Endothelial cell of umbilical vein (primary cell): ENCODE measurements around the gene IL20. TPM values are rescaled to one million over a fixed set of nuclear protein-coding genes. Genes with fewer than 3 reads are reported as not detected.

Experiments
- BruUV-seq: library from RNA; stranded (reverse); fragments of 400-500 nt; replicated peaks from 2 replicates; lab custom pipeline; 2021; lab: Mats Ljungman, UMichigan
- CTCF ChIA-PET: fragments of 300-600, 350-600 bp; sonication (Branson Sonifier 250); formaldehyde crosslinking; loops from one replicate; lab custom pipeline; 2021; ENCODE audit warnings: antibody characterized with exemption, inconsistent platforms; lab: Charles Lee
- POLR2A ChIA-PET: fragments of 300-600, 350-600 bp; sonication (Branson Sonifier 250); formaldehyde crosslinking; loops from one replicate; lab custom pipeline; 2021; ENCODE audit warnings: antibody characterized with exemption, inconsistent platforms; lab: Charles Lee
- DNase-seq: peaks from one replicate; pipeline ENCODE4 v3.0.0-alpha.2; 2011; ENCODE audit warnings: low read depth, low spot score
- FAIRE-seq: peaks from 2 replicates; lab custom pipeline; 2011; peaks lifted over from hg19 to GRCh38; lab: Jason Lieb, UNC
- H2AFZ ChIP-seq: 2 replicates; pipeline ENCODE4 v1.6.0; 2012; ENCODE audit warnings: low read depth, low read length, control low read depth, inconsistent platforms
- H3K27ac ChIP-seq: 2 replicates; pipeline ENCODE4 v1.5.1; 2011; ENCODE audit warnings: low read depth, mild to moderate bottlenecking, control low read depth, low read length, moderate library complexity; ENCODE audit not compliant: insufficient read depth
- H3K27me3 ChIP-seq, 2 experiments: 2 replicates each; pipeline versions ENCODE4 v1.6.0 to v1.6.1; 2011; ENCODE audit warnings: low read length in 2 of 2, mixed read lengths in 1 of 2; ENCODE audit not compliant: control insufficient read depth in 2 of 2, insufficient read depth in 2 of 2
- H3K36me3 ChIP-seq, 2 experiments: 2 replicates in 1 of 2; 3 replicates in 1 of 2; pipeline ENCODE4 v1.5.1; 2011; ENCODE audit warnings: low read length in 2 of 2, mild to moderate bottlenecking in 1 of 2, moderate library complexity in 1 of 2; ENCODE audit not compliant: control insufficient read depth in 2 of 2, insufficient read depth in 2 of 2; ENCODE audit errors: extremely low read depth in 1 of 2
- H3K4me1 ChIP-seq: 3 replicates; pipeline ENCODE4 v1.5.1; 2011; ENCODE audit warnings: mild to moderate bottlenecking, low read length; ENCODE audit not compliant: control insufficient read depth, insufficient read depth; ENCODE audit errors: extremely low read depth
- H3K4me2 ChIP-seq: 2 replicates; pipeline ENCODE4 v1.6.1; 2011; ENCODE audit warnings: low read length, control low read depth, mixed read lengths; ENCODE audit not compliant: insufficient read depth
- H3K4me3 ChIP-seq, 3 experiments: fragments of 200-600 bp in 1 of 3; sonication (generic), shearing (Covaris generic) in 1 of 3; replicated peaks in 1 of 3; 2 replicates each; pipeline ENCODE4 v1.5.1; 2011 to 2016; ENCODE audit warnings: control low read depth in 3 of 3, low read length in 3 of 3, mild to moderate bottlenecking in 2 of 3, inconsistent platforms in 1 of 3, low read depth in 1 of 3, moderate library complexity in 1 of 3; ENCODE audit not compliant: insufficient read depth in 1 of 3
- H3K79me2 ChIP-seq: 2 replicates; pipeline ENCODE4 v1.6.0; 2012; ENCODE audit warnings: low read length, inconsistent platforms; ENCODE audit not compliant: control insufficient read depth, insufficient read depth
- H3K9ac ChIP-seq: replicated peaks from 2 replicates; pipeline ENCODE3; 2011; ENCODE audit warnings: low read length, control low read depth; ENCODE audit not compliant: insufficient read depth; ENCODE audit errors: extremely low read depth
- H3K9me1 ChIP-seq: replicated peaks from 3 replicates; pipeline ENCODE4 v1.6.0; 2011; ENCODE audit warnings: mild to moderate bottlenecking, low read length; ENCODE audit not compliant: control insufficient read depth, insufficient read depth; ENCODE audit errors: extremely low read depth
- H3K9me3 ChIP-seq: replicated peaks from 2 replicates; pipeline ENCODE4 v1.5.1; 2012; ENCODE audit warnings: low read length, inconsistent platforms; ENCODE audit not compliant: control insufficient read depth, insufficient read depth
- H4K20me1 ChIP-seq: replicated peaks from 2 replicates; pipeline ENCODE3; 2011; ENCODE audit warnings: mild to moderate bottlenecking, low read length; ENCODE audit not compliant: control insufficient read depth, insufficient read depth; ENCODE audit errors: extremely low read depth
- CTCF ChIP-seq, 2 donors: IDR thresholded peaks; 1 replicate in 1 of 2; 2 replicates in 1 of 2; pipeline ENCODE4 v1.5.1; 2011; ENCODE audit warnings: low read length in 2 of 2, mild to moderate bottlenecking in 2 of 2, moderate library complexity in 2 of 2, control low read depth in 1 of 2, inconsistent platforms in 1 of 2, low read depth in 1 of 2; ENCODE audit not compliant: insufficient read depth in 1 of 2; ENCODE audit errors: extremely low read depth in 1 of 2
- EZH2 ChIP-seq: IDR thresholded peaks from 2 replicates; pipeline ENCODE4 v1.6.1; 2012; ENCODE audit warnings: borderline replicate concordance, low read depth, mild to moderate bottlenecking, moderate library complexity, low read length, inconsistent platforms; ENCODE audit not compliant: severe bottlenecking
- FOS ChIP-seq: IDR thresholded peaks from 2 replicates; pipeline ENCODE4 v1.6.1; 2011; ENCODE audit warnings: mild to moderate bottlenecking, low read length, moderate library complexity, borderline replicate concordance; ENCODE audit not compliant: insufficient read depth
- GATA2 ChIP-seq: IDR thresholded peaks from 2 replicates; pipeline ENCODE4 v1.7.0; 2011; ENCODE audit warnings: low read depth, mild to moderate bottlenecking, moderate library complexity, mixed read lengths, low read length; ENCODE audit not compliant: insufficient read length, insufficient read depth
- JUN ChIP-seq: IDR thresholded peaks from 2 replicates; pipeline ENCODE4 v1.6.1; 2011; ENCODE audit warnings: borderline replicate concordance, low read depth; ENCODE audit not compliant: insufficient read length, insufficient read depth
- MAX ChIP-seq: IDR thresholded peaks from 2 replicates; pipeline ENCODE4 v1.6.1; 2011; ENCODE audit not compliant: insufficient read depth, insufficient read length
- MYC ChIP-seq: IDR thresholded peaks from one replicate; pipeline ENCODE4 v1.6.1; 2011; ENCODE audit warnings: mild to moderate bottlenecking, low read depth, low read length
- POLR2A ChIP-seq: IDR thresholded peaks from 2 replicates; pipeline ENCODE4 v1.6.1; 2012; ENCODE audit warnings: low read depth, mild to moderate bottlenecking, control low read depth, low read length
- POLR2AphosphoS5 ChIP-seq: IDR thresholded peaks from 2 replicates; pipeline ENCODE4 v1.6.1; 2012; ENCODE audit warnings: low read depth, mild to moderate bottlenecking, control low read depth, low read length, moderate library complexity; ENCODE audit not compliant: insufficient read depth
- dilution Hi-C: fragments of 300-500 bp; cut with MboI; formaldehyde crosslinking; loops from one replicate; pipeline ENCODE4 v1.15.0; 2019; ENCODE audit warnings: low sequenced_read_pairs; ENCODE audit not compliant: extremely low pct_ligation_motif_present
- intact Hi-C: fragments of 100-400 bp; cut with micrococcal nuclease; formaldehyde crosslinking; loops from one replicate; pipeline ENCODE4 v1.10.0; 2022
- polyA plus RNA-seq, 4 experiments: library from polyadenylated mRNA; depleted of rRNA in 3 of 4; stranded (reverse) in 3 of 4; unstranded in 1 of 4; fragments of >200 nt; gene quantifications; 2 replicates each; pipeline versions ENCODE4 v1.2.1 to v1.2.3, GENCODE V29; 2011 to 2012; ENCODE audit warnings: missing spikeins in 1 of 4
- total RNA-seq: library from RNA; stranded (reverse); gene quantifications from 2 replicates; pipeline ENCODE4 v1.2.3, GENCODE V29; 2021

The IL20 gene
- total and polyA plus RNA-seq, 2 donors (not counting 3 experiments of a cell fraction or from before 2014, with no cell fraction given): not detected

- H3K9ac ChIP-seq: no peak overlapping the region
- H3K4me1 ChIP-seq: no peaks in the 10 kb centered on the region
- BruUV-seq: no TSS peak
- H3K9me1 ChIP-seq: no peaks in the 10 kb centered on the region
- no peak for DNase-seq
- intact Hi-C loops: no loop called here
- H3K27ac ChIP-seq: no peak overlapping the region
- no peak overlapping the region for H3K4me3 ChIP-seq
- H2AFZ ChIP-seq: no peak overlapping the region
- no peak for FAIRE-seq
- dilution Hi-C loops: no loop called here
- no peaks in the 10 kb centered on the region for H3K36me3 ChIP-seq
- no peaks in the 10 kb centered on the region for H3K9me3 ChIP-seq
- no peak overlapping the region for H3K4me2 ChIP-seq
- POLR2A ChIA-PET: no interaction called here
- H3K79me2 ChIP-seq: no peaks in the 10 kb centered on the region
- TF ChIP-seq CTCF (IDR thresholded peaks at IDR 0.05; ENCODE audit: extremely low read depth in 1 of 2, insufficient read depth in 1 of 2, low read depth in 1 of 2, low read length in 2 of 2): no peak
- no peak for TF ChIP-seq MYC
- TF ChIP-seq POLR2A: no peak
- TF ChIP-seq EZH2: no peak
- no peak for TF ChIP-seq MAX
- no peak for TF ChIP-seq GATA2
- TF ChIP-seq JUN: no peak
- TF ChIP-seq FOS: no peak
- TF ChIP-seq POLR2AphosphoS5: no peak
- peaks cover 0 to 3% of the 10 kb centered on the region in 2 experiments for H3K27me3 ChIP-seq
- no peaks in the 10 kb centered on the region for H4K20me1 ChIP-seq
- CTCF ChIA-PET: interaction anchor here (0.6 to 1.2 kb wide), 3 partner anchors 13 to 562 kb away, joined by 3 to 4 read pairs (median 3); partner anchors contain the start of gene DYRK3
Observed at GRCh38 chr1:206847946-206848345, 17.5 kb upstream of the IL20 start.
